ENCODE data around the gene MCF2L.
"Not testable (repeated sequence)": the region's sequence is repeated elsewhere in the genome, so short reads cannot be mapped to it uniquely, and the experiment has no call there.

Gene MCF2L

GRCh38 chr13:113098162-113098732, 129.2 kb downstream of the MCF2L start:
- no peak for DNase-seq

GRCh38 chr13:113099142-113099541, 130.1 kb downstream of the MCF2L start:
- no peak for DNase-seq

GRCh38 chr13:113102302-113102701, 133.3 kb downstream of the MCF2L start:
- DNase-seq, result not testable (repeated sequence)

- no peak for DNase-seq
Observed at GRCh38 chr13:113102727-113103126, 133.7 kb downstream of the MCF2L start.

GRCh38 chr13:113103646-113104045, 134.6 kb downstream of the MCF2L start:
- DNase-seq, result no peak

GRCh38 chr13:113105032-113105920, 136.3 kb downstream of the MCF2L start, which contains the start of gene F7:
Gene F7, plus strand, starts transcription at chr13:113105791. Its CDS starts 51 bp downstream, at chr13:113105842.
- no peak for DNase-seq

GRCh38 chr13:113105921-113106452, 137.0 kb downstream of the MCF2L start:
- DNase-seq, result no peak

- no peak for DNase-seq
Observed at GRCh38 chr13:113106711-113107351, 137.8 kb downstream of the MCF2L start.

- not testable (repeated sequence) for DNase-seq
Observed at GRCh38 chr13:113108521-113108920, 139.5 kb downstream of the MCF2L start.

- no peak for DNase-seq
Observed at GRCh38 chr13:113109151-113110047, 140.4 kb downstream of the MCF2L start.

GRCh38 chr13:113110048-113110851, 141.2 kb downstream of the MCF2L start:
- DNase-seq, result peak; percentile 39

- no peak for DNase-seq
Observed at GRCh38 chr13:113110852-113111315, 141.9 kb downstream of the MCF2L start.

GRCh38 chr13:113111821-113112220, 142.8 kb downstream of the MCF2L start:
- DNase-seq, result not testable (repeated sequence)

- DNase-seq, result not testable (repeated sequence)
Observed at GRCh38 chr13:113112475-113112874, 143.5 kb downstream of the MCF2L start.

GRCh38 chr13:113112893-113113845, 144.2 kb downstream of the MCF2L start:
- DNase-seq, result no peak

- no peak for DNase-seq
Observed at GRCh38 chr13:113113846-113114271, 144.8 kb downstream of the MCF2L start.

- no peak for DNase-seq
Observed at GRCh38 chr13:113114511-113115362, 145.7 kb downstream of the MCF2L start.

- DNase-seq, result no peak
Observed at GRCh38 chr13:113115363-113116205, 146.6 kb downstream of the MCF2L start.

Data from CD4-positive, alpha-beta T cell treated with Interleukin-17A for 4 hours (primary cell).